ENCODE results near the gene ROM1. TPM values are rescaled to one million over a fixed set of nuclear protein-coding genes. Genes with fewer than 3 reads are reported as not detected.

ROM1 gene
- total RNA-seq, 4 donors from 2014 or later: 1.1 to 11.2 (median 5.5) TPM

DNA sequence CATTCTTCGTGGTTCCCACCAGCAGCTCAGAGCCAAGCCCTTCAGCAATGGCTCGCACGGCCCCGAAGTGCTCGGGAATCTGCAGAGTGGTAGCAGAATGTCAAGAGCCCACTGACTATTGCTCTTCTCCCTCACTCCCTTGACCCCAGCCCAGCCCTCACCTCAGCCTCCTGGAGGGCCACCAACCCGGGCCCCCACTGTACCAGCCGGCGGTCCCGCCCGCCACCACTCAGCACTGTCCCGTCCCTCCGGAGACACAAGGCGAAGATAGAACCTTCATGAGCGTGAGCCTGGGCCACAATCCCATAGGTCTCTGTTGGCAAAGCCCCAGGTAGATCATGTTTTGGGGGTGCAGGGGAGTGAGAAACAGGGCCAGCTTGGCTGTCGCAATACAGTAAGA, 7.2 kb upstream of the ROM1 start:
- TF ChIP-seq, protein P1, sequence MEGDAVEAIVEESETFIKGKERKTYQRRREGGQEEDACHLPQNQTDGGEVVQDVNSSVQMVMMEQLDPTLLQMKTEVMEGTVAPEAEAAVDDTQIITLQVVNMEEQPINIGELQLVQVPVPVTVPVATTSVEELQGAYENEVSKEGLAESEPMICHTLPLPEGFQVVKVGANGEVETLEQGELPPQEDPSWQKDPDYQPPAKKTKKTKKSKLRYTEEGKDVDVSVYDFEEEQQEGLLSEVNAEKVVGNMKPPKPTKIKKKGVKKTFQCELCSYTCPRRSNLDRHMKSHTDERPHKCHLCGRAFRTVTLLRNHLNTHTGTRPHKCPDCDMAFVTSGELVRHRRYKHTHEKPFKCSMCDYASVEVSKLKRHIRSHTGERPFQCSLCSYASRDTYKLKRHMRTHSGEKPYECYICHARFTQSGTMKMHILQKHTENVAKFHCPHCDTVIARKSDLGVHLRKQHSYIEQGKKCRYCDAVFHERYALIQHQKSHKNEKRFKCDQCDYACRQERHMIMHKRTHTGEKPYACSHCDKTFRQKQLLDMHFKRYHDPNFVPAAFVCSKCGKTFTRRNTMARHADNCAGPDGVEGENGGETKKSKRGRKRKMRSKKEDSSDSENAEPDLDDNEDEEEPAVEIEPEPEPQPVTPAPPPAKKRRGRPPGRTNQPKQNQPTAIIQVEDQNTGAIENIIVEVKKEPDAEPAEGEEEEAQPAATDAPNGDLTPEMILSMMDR (IDR thresholded peaks at IDR 0.05; ENCODE audit: low read depth): no peak

DNA sequence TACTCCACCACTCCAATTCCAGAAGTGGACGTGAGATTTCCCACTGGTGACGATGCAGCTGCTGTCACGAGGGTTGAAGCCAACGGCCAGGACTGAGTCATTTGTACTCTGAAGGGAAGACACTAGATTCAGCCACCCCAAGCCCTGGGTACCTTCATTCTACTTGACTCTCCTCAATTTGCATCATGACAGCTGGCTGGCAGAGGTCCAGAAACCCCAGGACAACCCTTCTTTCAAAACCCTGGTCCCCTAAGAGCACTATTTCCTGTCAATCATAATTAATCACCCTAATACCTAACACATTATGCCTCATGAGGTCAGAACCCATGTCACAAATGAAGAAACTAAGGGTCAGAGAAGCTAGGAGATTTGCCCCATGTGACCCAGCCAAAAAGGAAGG, 5.3 kb upstream of the ROM1 start:
- TF ChIP-seq, protein P1 (IDR thresholded peaks at IDR 0.05; ENCODE audit: low read depth): no peak

DNA sequence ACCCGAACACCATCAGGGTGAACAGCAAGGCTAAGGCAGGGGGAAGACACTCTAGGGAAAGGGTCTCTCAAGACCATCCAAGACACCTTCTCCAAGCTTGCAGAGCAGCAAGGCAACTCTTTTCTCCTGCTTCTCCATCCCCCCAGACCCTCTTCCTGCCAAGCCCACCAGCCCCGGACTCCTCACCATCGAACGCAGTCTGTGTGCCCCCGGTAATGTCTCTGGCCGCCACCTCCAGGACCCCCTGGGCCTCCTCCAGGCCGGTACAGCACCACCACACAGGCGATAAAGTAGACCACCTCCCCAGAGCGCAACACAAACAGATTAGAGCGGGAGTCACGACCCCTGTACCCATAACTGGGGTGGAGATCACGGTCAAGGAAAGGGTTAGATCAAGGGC, 4.3 kb upstream of the ROM1 start:
- TF ChIP-seq, protein P1 (IDR thresholded peaks at IDR 0.05; ENCODE audit: low read depth): no peak

DNA sequence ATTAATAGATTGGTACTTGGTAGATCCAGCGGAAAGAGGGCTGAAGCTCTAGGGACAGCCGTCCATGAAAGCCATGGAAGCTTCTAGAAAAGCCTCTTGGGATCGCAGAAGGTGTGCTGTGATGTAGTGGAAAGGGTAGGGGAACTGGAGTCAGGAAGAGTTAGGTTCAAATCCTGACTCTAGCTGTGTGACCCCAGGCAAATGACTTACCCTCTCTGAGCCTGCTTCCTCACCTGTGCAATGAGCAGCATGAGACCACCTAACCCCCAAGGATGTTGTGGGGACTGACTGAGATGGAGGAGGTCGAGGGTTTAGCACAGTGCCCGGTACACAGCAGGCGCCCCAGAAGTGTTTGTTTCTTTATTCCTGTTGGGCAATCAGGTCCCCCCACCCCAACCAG, 2.7 kb upstream of the ROM1 start:
- TF ChIP-seq, protein P1 (IDR thresholded peaks at IDR 0.05; ENCODE audit: low read depth): no peak

DNA sequence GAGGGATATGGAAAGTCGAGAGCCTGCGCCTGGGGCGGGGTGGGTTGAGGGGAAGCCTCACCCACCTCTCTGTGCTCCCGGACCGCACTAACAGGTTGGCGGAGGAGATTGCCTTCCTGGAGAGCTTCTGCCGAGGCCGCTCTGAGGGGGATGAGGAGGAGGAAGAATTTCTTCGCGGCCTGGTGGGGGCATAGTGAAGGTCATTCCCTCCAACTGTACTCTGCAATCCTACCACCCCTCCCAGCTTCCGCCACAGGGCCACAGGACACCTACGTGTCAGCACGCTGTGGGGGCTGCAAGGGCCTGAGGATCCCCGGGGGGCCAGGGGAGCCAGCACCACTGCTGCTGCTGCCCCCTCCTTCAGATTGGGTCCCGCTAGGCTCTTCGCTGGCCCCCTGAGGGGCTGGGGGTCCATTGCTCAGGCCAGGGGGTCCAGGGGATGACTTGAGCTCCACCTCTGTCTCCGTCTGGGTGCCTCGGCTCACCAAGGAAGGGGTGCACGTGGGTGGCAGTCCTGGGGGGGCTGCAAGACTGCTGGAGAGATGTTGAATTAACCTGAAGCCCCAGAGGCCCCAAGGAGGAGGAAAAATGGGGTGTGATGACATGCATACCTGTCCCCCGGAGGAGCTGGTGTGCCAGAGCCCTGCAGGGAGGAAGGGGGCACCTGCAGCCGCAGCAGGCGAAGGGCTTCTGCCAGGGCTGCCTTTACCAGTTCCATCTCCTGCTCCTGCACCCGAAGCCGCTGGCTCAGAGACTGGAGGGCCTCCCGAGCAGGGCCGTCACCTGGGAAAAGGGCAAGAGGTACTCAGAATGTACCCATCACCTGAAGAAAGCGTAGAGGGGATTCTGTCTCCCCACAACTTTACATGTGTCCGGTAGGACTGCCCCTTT, 2.0 kb upstream of the ROM1 start:
- TF ChIP-seq, protein P1 (IDR thresholded peaks at IDR 0.05; ENCODE audit: low read depth): no peak

DNA sequence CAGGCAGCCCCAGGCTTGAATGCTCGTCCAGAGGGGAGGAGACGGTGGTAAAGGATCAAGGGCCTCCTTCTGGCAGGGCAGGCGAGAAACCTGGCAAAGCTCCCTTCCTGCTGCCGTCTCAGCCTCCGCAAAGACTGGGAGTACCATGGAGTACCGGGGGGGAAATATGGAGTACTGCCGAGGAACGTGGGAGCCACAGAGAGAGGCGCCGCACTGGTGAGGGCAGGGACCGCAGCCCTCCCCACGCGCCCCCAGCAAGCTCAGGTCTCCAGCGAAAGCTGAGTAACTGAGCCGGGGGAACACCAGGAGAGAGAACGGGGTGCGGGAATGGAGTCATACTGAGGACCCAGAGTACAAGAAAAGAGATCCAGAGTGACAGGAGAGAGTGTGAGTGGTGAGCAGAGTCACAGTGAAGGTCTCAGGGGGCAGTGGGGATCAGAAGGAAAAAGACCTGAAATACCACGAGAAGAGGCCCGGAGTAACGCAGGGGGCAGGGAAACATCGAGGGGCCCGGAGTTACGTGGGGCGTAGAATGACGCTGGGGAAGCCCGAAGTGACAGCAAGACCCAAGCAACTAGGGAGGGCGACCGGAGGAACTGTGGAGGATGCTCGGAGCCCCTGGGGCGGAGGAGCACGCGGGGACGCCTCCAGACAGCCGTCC, 1.2 kb upstream of the ROM1 start:
- TF ChIP-seq, protein P1 (IDR thresholded peaks at IDR 0.05; ENCODE audit: low read depth): no peak

DNA sequence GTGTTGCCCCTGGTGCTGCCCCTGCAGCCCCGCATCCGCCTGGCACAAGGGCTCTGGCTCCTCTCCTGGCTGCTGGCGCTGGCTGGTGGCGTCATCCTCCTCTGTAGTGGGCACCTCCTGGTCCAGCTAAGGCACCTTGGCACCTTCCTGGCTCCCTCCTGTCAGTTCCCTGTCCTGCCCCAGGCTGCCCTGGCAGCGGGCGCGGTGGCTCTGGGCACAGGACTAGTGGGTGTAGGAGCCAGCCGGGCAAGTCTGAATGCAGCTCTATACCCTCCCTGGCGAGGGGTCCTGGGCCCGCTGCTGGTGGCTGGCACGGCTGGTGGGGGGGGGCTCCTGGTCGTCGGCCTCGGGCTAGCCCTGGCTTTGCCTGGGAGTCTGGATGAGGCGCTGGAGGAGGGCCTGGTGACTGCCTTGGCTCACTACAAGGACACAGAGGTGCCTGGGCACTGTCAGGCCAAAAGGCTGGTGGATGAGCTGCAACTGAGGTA, 278 bp downstream of the ROM1 start:
- TF ChIP-seq, protein P1 (IDR thresholded peaks at IDR 0.05; ENCODE audit: low read depth): no peak
